Cardiac fibroblast (primary cell): ENCODE data around the gene MLYCD.

Experiments
- DNase-seq, 2 donors: peaks; one replicate each; pipeline versions ENCODE4 v3.0.0 to v3.0.0-alpha.2; 2010; ENCODE audit warnings: low read depth in 2 of 2
- H3K4me3 ChIP-seq, 2 donors: replicated peaks in 1 of 2; 1 replicate in 1 of 2; 2 replicates in 1 of 2; pipeline ENCODE4 v1.5.1; 2011; ENCODE audit warnings: low read depth in 2 of 2, low read length in 2 of 2, mild to moderate bottlenecking in 2 of 2, moderate library complexity in 1 of 2
- TF ChIP-seq, protein P1 (sequence below): IDR thresholded peaks from one replicate; pipeline ENCODE4 v1.5.1; 2011; ENCODE audit warnings: low read depth, mild to moderate bottlenecking, low read length, inconsistent platforms

The MLYCD gene

DNA sequence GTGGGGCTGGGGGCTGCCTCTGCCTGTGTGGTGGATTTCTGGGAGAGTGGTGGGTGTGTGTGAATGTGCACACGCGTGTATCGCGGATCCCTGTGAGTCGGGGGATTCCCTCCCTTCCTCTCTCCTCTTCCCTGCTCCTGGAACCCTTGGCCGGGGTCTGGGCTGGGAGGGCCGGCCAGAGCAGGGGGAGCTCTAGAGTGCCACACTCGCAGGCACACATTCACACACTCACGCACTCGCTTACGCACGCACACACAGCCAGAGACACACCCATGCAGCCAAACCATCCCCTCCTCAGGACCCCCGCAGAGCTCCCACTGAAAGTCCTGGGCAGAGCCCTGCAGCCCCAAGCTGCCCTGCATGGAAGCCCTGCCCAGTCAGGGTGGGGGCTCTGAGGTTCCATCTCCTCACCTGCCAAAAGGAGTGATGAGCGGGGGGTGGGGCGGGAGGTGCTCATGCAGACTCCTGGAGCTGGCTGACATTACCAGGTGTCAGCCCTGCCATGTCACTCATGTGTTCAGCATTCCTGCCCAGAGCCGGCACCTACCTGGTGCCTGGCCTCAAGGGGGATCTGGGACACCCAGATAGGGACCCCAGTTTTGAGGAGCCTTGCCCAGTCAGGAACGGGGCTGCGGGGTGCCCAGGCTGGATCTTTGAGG lies 71.0 kb downstream of the MLYCD start:
- no peak for DNase-seq
- TF ChIP-seq, protein P1, sequence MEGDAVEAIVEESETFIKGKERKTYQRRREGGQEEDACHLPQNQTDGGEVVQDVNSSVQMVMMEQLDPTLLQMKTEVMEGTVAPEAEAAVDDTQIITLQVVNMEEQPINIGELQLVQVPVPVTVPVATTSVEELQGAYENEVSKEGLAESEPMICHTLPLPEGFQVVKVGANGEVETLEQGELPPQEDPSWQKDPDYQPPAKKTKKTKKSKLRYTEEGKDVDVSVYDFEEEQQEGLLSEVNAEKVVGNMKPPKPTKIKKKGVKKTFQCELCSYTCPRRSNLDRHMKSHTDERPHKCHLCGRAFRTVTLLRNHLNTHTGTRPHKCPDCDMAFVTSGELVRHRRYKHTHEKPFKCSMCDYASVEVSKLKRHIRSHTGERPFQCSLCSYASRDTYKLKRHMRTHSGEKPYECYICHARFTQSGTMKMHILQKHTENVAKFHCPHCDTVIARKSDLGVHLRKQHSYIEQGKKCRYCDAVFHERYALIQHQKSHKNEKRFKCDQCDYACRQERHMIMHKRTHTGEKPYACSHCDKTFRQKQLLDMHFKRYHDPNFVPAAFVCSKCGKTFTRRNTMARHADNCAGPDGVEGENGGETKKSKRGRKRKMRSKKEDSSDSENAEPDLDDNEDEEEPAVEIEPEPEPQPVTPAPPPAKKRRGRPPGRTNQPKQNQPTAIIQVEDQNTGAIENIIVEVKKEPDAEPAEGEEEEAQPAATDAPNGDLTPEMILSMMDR, result no peak
- no peak overlapping the region for H3K4me3 ChIP-seq

DNA sequence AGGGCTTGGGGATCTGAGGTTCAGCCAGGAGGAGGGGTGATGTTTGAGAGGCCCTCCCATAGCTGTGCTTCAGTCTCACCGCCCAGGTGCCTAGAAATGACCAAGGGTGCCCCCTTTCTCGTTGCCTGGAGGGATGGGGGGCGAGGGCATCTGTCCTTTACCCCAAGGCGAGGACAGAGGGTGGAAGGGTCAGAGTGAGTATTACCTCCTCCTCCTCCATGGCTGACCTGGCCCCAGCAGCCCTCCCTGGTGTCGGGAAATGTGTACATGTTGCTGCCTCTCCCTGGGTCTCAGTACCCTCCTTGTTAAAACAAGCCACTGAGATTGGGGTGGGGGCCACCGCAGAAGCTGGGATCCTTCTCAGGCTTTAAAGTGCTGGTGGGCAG lies 71.5 kb downstream of the MLYCD start:
- no peak overlapping the region for H3K4me3 ChIP-seq
- TF ChIP-seq, protein P1, result no peak

DNA sequence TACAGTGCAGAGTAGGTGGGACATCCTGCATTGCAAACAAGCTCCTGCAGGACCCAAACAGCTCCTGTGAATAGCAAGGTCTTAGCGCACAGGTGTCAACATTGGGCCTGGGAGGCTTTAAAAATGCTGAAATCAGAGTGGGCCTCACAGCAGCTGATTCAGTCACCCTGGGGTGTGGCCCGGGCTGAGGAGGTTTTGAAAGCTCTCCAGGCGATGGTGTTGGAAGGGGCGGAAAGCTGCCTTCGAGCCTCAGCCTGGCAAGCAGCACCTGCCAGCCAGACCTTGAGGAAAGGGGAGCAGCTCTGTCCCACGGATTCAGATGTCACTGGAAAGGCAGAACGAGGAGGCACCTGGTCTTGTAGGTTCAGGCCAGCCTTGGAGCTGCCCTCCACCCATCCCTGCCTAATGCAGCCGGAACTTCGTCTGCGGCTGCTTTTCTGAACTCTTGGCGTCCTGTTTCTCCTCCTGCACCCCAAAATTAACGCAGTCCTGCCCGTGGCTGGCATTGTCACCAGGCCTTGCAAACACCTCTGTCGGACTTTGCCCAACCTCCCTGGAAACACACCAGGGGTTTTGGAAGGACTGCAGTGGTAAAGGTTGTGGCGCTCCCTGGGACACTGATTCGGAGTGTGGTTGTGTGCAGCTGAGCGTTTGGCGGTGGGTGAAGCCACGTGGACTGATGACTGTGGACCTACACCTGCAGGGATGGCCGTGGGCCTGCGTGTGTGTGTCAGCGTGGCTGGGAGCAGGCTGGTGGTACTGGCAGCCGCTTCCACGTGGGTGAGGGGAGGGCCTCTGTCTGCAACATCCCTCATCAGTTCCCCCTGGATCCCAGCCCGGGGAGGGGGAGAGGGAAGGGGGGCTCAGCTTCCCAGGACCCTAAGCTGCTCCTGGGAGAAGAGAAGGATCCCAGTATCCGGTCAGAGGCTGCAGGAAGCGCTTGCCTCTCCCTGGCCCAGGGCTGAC lies 72.5 kb downstream of the MLYCD start:
- TF ChIP-seq, protein P1, result no peak
- H3K4me3 ChIP-seq, result no peak overlapping the region
- no peak for DNase-seq

More for the DNA sequence above, 71.5 kb downstream of the MLYCD start:
- no peak for DNase-seq

DNA sequence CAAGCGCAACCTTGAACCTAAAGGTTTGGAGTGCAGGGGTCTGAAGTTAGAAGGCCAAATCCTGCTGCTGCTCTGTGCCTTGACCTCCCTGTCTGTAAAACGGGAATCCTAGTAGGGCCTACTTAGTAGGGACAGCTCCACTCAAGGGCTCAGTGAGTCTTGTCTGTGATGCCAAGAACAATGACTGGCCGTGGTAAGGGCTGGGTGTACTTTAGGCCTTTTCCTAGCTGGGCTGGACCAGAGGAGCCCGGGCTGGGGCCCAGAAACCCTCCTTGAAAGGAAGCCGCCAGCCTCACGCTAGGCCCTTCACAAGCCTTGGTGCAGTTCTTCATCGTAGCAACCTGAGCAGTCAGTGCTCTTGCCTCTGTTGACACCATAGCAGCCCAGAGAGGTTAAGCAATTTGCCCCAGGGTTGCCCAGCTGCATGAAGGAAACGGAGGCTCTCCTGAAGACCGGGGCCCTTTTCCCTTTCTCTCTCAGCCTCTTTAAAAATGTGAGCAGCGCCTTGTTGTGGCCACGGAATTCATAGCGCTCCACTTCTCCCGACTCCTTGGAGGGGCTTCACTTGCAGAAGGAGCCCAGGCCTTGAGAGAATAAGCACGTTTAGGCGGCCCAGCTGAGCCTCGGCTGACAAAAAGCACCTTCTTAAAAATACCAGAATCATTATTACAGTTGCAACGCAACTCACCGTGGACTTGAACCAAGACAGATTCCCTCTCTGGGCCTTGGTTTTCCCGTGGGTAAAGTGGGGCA lies 73.5 kb downstream of the MLYCD start:
- no peak for DNase-seq
- TF ChIP-seq, protein P1, result no peak
- no peak overlapping the region for H3K4me3 ChIP-seq

DNA sequence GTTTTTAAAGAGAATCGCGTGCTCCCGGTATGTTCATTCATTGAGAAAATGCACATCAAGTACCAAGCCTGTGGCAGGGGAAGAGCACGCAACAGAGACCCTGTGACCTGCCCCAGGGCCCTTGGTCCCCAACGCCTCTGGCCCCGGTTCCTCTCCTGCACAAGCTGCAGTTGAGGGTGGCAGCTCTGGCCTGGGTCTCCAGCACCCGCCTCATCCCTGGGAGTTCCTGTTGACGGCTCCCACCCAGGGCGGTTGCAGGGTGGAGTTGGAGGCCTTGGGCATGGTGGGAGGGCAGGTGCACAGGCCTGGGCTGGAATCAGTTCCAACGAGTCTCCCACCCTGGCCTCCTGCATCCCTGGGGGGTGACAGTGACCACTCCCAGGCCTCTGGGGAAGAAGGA lies 74.2 kb downstream of the MLYCD start:
- no peak for DNase-seq
- H3K4me3 ChIP-seq, result no peak overlapping the region
- TF ChIP-seq, protein P1, result no peak

DNA sequence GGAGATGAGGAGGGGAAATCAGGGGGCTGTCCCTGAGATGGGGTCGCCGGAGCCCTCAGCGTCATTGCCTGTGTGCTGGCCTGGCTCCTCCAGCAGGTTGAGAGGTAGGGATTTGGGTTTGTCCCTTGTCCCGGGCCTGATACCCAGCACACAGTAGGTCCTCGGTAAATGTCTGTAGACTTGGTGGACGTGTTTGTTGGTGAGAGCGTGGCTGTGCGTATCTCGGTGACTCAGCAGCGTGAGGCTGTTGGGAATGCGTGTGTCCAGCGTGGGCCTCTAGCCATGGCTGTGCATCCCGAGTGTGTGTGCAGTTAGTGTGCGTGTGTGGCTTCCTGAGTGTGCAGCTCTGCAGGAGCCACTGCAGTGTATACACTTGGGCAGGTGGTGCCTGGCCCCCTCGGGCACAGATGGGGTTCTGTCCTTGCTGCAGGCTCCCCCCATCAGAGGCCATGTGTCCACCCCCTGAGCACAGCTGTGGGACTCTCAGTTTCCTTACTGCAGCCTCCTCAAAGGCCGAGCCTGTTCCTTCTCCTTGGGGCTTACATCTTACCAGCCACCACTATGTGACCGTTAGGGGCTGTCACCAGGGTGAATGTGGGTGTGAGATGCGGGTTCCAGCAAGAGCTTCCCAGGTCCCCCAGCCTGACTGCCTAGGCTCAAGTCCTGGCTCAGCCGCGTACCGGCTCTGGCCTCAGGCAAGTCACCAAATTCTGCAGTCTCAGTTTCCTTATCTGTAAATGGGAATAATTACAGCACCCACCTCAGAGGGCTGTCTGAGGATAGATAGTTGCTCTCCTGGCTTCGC lies 74.9 kb downstream of the MLYCD start:
- DNase-seq, result no peak
- TF ChIP-seq, protein P1, result no peak
- H3K4me3 ChIP-seq, result no peak overlapping the region
